Measurements from ENCODE around the gene KIAA2012.

Gene KIAA2012

DNA sequence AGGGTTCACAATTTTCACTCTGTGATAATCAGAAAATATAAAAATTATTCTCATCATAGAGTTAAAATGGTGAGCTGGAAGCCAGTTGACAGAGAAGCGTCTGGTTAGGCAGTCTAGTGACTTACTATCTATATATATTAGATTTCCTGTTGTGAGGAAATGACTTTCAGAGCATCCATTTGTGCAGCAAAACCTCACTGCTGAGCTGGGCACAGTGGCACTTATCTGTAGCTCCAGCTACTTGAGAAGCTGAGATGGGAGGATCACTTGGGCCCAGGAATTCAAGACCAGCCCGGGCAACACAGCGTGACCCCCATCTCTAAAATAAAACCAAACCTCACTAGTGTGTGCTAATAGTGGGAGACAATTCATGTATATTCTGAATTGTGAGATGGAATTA, 7.2 kb upstream of the KIAA2012 start:
- FAIRE-seq: no peak

DNA sequence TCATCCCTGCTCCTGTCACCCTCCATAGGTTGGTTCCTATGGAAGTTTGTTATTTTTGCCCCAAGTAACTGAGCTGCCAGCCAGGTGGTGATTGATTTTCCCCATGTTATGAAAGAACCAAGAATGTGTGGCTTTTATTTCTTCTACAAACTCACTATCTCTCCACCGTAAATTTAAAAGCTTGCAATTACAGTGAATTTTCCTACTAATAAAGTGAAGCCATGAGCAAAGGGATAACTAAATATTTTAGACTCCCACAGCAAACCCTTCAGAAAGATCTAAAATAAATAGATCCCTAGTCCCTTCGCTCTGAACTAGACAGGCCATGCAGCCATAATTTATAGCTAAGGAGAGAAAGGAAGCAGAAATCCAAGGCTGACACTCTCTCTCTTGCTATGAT, 6.2 kb upstream of the KIAA2012 start:
- no peak for FAIRE-seq
- TF ChIP-seq POLR2AphosphoS5 (IDR thresholded peaks at IDR 0.05; ENCODE audit: low read depth, low read length) (no peak), POLR2A (IDR thresholded peaks at IDR 0.05; ENCODE audit: low read depth, low read length) (no peak), TAF1 (IDR thresholded peaks at IDR 0.05; ENCODE audit: borderline replicate concordance, low read depth, low read length) (no peak)
- no peak for DNase-seq (ENCODE audit: insufficient read length)

More for the DNA sequence above, 7.2 kb upstream of the KIAA2012 start:
- TF ChIP-seq POLR2AphosphoS5 (IDR thresholded peaks at IDR 0.05; ENCODE audit: low read depth, low read length): no peak
- TF ChIP-seq POLR2A (IDR thresholded peaks at IDR 0.05; ENCODE audit: low read depth, low read length): no peak
- TF ChIP-seq TAF1 (IDR thresholded peaks at IDR 0.05; ENCODE audit: borderline replicate concordance, low read depth, low read length): no peak
- DNase-seq (ENCODE audit: insufficient read length): no peak

DNA sequence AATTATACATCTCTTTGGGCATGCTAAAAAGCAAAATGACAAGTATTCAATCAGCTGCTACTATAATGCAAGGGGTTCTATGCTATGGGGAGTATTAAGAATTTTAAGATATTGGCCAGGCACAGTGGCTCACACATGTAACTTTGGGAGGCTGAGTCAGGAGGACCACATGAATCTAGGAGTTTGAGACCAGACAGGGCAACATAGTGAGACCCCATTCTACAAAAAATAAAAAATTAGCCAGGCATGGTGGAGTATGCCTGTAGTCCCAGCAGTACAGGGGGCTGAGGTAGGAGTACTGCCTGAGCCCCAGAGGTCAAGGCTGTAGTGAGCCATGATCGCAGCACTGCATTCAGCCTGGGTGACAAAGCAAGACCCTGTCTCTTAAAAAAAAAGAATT, 5.5 kb upstream of the KIAA2012 start:
- no peak for DNase-seq (ENCODE audit: insufficient read length)
- TF ChIP-seq POLR2AphosphoS5 (IDR thresholded peaks at IDR 0.05; ENCODE audit: low read depth, low read length): no peak
- TF ChIP-seq POLR2A (IDR thresholded peaks at IDR 0.05; ENCODE audit: low read depth, low read length): no peak
- TF ChIP-seq TAF1 (IDR thresholded peaks at IDR 0.05; ENCODE audit: borderline replicate concordance, low read depth, low read length): no peak
- FAIRE-seq: no peak

DNA sequence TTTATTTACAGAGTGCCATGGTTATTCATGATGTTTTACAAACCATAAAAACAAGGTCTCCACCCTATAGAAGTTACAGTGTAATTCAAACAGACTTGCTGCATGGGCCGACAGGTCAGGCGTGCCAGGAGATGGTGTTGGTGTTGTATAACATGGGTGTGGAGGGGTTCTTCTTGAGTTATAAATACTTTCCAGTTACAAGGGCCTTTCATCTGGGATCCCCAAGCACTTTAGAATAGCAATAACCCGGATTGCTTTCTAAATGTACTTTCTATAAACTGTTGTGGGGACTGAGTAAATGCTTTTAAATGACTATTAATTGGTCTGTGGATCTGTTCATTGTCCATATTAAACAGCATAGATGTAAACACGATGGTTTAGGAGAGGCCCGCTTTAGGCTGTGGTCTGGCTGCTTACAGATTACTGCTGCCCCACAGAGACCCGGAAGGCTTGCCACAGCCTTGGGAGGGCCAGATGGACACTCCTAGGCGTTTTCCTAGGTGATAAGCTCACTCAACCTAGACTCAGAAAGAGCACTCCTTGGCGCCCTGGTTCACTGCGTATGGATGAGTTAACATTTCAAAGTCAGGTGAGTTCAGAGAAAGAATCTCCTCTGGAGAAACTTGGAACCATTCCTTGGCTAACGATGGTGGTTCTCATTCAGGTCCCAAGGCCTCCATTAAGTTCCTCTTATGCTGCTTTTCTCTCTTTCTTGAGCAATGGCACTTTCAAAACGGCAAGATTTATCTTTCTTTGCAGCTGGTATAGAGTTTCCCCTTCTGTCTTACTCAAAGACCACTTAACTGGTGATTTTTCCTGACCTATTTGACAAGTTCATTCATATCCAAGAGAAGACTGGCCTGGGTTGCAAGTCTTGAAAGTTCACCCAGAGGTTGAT, 3.6 kb upstream of the KIAA2012 start:
- DNase-seq (ENCODE audit: insufficient read length) (no peak), FAIRE-seq (no peak)
- no peak for TF ChIP-seq POLR2AphosphoS5 (IDR thresholded peaks at IDR 0.05; ENCODE audit: low read depth, low read length)
- no peak for TF ChIP-seq POLR2A (IDR thresholded peaks at IDR 0.05; ENCODE audit: low read depth, low read length)

DNA sequence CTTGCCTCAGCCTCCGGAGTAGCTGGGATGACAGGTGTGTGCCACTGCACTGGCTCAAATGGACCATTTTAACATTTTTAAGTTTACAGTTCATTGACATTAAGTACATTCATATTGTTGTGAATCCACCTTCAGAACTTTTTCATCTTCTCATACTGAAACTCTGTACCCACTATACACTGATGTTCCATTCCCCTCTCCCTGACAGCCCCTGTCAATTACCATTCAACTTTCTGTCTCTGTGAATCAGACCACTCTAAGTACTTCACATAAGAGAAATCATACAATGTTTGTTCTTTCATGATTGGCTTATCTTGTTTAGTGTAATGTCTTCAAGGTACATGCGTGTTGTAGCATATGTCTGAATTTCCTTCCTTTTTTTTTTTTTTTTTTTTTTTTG, 1.9 kb upstream of the KIAA2012 start:
- DNase-seq (ENCODE audit: insufficient read length): no peak
- TF ChIP-seq POLR2A (IDR thresholded peaks at IDR 0.05; ENCODE audit: low read depth, low read length) (no peak), POLR2AphosphoS5 (IDR thresholded peaks at IDR 0.05; ENCODE audit: low read depth, low read length) (no peak), TAF1 (IDR thresholded peaks at IDR 0.05; ENCODE audit: borderline replicate concordance, low read depth, low read length) (no peak)
- no peak for FAIRE-seq

DNA sequence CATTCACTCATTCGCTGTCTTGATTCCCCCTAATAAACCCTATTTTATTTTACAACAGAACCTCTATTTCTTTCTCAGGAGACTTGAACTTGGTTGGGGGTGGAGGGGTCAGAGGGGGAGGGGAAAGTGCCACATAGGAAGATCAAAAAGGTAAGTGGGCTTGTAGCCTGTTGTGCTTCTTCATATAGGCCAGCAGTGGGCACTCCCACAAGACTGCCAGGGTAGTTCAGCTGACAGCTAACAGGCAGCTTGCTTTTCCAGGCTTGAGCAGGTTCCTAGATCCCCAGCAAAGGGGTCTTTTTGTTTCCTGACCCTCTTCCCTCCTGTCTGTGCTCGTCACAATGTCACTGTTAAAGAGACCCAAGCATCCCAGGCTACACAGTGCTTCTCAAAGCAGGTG, 829 bp upstream of the KIAA2012 start:
- FAIRE-seq (no peak), DNase-seq (ENCODE audit: insufficient read length) (no peak)
- TF ChIP-seq POLR2AphosphoS5 (IDR thresholded peaks at IDR 0.05; ENCODE audit: low read depth, low read length): no peak
- TF ChIP-seq TAF1 (IDR thresholded peaks at IDR 0.05; ENCODE audit: borderline replicate concordance, low read depth, low read length): no peak
- no peak for TF ChIP-seq POLR2A (IDR thresholded peaks at IDR 0.05; ENCODE audit: low read depth, low read length)

DNA sequence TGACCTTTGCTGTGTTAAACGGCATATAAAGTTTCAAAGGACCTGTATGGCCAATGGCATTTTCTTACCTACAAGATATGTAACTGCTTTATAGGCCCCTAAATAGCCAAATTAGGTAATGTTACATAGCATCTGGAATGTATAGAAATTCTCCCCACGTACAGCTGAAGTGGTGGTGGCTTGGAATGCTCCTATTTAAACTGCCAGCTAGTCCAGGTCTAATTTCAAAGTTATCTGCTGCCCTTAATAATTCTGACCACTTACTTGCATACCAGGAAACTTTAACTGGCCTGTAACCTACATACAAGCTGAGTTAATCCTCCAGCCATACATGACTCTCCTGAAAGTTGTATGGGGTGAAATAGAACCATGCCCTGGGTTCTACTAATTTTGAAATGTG, 1.3 kb downstream of the KIAA2012 start:
- FAIRE-seq (no peak), DNase-seq (ENCODE audit: insufficient read length) (no peak)
- TF ChIP-seq POLR2AphosphoS5 (IDR thresholded peaks at IDR 0.05; ENCODE audit: low read depth, low read length): no peak
- no peak for TF ChIP-seq POLR2A (IDR thresholded peaks at IDR 0.05; ENCODE audit: low read depth, low read length)
- TF ChIP-seq TAF1 (IDR thresholded peaks at IDR 0.05; ENCODE audit: borderline replicate concordance, low read depth, low read length): no peak

DNA sequence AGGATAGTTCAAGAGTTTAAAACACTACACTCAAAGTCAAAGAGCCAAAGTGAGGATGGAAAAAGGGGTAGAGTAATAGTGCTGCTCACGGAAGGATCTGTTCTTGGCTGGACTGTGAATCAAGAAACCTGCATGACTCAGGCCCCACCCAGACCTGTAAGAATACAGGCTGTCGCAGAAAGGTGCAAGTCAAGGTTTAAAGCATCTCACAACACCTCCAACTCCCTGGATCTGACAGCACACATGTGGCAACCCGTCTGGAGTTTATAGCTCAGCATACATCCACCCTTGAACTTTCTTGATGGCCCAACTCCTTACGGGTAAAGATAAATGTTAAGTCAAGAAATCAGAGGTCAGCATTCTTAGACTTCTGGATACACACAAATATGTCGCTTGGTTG, 6.3 kb downstream of the KIAA2012 start:
- DNase-seq (ENCODE audit: insufficient read length): no peak
- TF ChIP-seq POLR2A (IDR thresholded peaks at IDR 0.05; ENCODE audit: low read depth, low read length) (no peak), POLR2AphosphoS5 (IDR thresholded peaks at IDR 0.05; ENCODE audit: low read depth, low read length) (no peak), TAF1 (IDR thresholded peaks at IDR 0.05; ENCODE audit: borderline replicate concordance, low read depth, low read length) (no peak)
- no peak for FAIRE-seq

DNA sequence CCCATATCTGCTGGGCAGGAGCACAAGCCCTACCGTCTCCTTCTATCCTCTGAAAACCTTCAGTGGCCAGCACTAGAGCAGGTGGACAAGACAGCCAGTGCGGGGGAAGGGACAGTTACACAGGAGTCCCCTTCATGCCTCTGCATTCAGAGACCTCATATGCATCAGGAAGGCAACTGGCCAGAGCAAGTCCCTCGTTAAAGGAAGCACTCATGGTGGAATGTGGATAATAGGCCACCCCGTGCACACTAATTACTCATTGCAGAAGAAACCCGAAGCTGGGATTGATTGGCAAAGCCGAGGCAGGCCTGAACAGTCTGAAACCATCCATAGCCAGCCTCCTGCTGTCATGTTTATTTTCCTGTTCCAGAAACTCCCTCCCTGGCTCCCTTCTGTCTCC, 11.2 kb downstream of the KIAA2012 start:
- TF ChIP-seq POLR2AphosphoS5 (IDR thresholded peaks at IDR 0.05; ENCODE audit: low read depth, low read length) (no peak), TAF1 (IDR thresholded peaks at IDR 0.05; ENCODE audit: borderline replicate concordance, low read depth, low read length) (no peak), POLR2A (IDR thresholded peaks at IDR 0.05; ENCODE audit: low read depth, low read length) (no peak)
- no peak for DNase-seq (ENCODE audit: insufficient read length)
- no peak for FAIRE-seq

DNA sequence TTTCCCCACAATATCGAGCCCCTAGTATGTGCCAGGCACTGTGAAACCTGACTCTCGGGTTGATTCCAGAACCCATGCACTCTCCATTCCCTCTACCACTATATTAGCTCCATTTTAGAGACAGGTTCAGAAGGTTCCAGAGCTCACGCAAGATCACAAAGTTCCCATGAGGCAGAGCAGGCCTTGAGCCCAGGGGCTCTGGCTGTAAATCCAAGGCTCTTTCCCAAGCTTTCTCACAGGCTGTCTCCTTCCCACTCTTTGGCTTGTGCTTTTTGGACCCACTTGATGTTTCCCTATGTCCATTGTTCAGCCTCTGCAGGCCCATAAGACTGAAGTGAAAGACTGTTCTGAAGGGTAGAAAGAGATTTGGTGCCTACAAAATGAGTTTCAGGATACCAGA, 15.7 kb downstream of the KIAA2012 start:
- DNase-seq (ENCODE audit: insufficient read length): no peak
- no peak for FAIRE-seq
- no peak for TF ChIP-seq POLR2A (IDR thresholded peaks at IDR 0.05; ENCODE audit: low read depth, low read length)
- no peak for TF ChIP-seq TAF1 (IDR thresholded peaks at IDR 0.05; ENCODE audit: borderline replicate concordance, low read depth, low read length)
- TF ChIP-seq POLR2AphosphoS5 (IDR thresholded peaks at IDR 0.05; ENCODE audit: low read depth, low read length): no peak

DNA sequence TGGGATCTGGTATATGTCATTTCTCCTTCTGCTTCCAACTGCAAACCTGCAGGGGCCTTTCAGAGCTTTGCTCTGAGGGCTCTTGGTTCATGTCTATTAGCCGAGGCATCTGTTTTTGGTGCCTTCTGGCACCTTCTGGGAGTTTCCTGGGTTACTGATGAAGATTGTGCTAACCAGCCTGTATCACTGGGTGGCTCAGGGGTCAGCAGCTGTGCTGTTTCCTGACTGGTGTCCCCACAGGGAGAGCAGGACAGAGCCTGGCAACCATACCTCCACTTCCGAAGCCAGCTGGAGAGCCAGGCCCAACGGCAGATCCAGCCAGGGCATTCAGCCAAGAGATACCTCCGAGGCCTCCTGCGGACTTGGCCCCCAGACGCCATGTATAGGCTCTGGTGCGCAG, 17.5 kb downstream of the KIAA2012 start:
- TF ChIP-seq POLR2AphosphoS5 (IDR thresholded peaks at IDR 0.05; ENCODE audit: low read depth, low read length) (no peak), TAF1 (IDR thresholded peaks at IDR 0.05; ENCODE audit: borderline replicate concordance, low read depth, low read length) (no peak), POLR2A (IDR thresholded peaks at IDR 0.05; ENCODE audit: low read depth, low read length) (no peak)
- FAIRE-seq (no peak), DNase-seq (ENCODE audit: insufficient read length) (no peak)

DNA sequence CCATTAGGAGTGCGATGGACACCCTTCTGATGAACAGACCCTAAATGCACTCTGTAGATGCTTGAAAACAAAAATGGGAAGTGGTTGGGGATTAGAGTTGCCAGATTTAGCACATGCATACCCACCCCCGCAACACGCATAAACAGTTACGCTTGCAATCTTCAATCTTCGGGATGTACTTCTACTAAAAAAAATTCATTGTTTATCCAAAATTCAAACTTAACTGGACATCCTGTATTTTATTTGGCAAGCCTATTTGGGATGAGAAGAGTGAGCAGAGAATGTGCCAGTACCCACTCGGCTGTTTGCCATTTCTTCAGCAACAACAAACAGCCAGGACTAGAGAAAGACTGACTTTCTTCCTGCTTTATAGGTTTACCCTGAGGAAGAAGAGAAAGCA, 18.4 kb downstream of the KIAA2012 start:
- TF ChIP-seq TAF1 (IDR thresholded peaks at IDR 0.05; ENCODE audit: borderline replicate concordance, low read depth, low read length) (no peak), POLR2AphosphoS5 (IDR thresholded peaks at IDR 0.05; ENCODE audit: low read depth, low read length) (no peak), POLR2A (IDR thresholded peaks at IDR 0.05; ENCODE audit: low read depth, low read length) (no peak)
- DNase-seq (ENCODE audit: insufficient read length): no peak
- FAIRE-seq: no peak

Measured in GM12892 (cell line).